Left ventricle myocardium superior (tissue), 1 donor: ENCODE results near the gene FAM25G. TPM values are rescaled to one million over a fixed set of nuclear protein-coding genes. Genes with fewer than 3 reads are reported as not detected.

Experiments
- ATAC-seq: fragments of 200-7000 bp; cut with Tn5 transposase; one replicate; pipeline ENCODE4 v1.9.1; 2020; ENCODE audit warnings: mild to moderate bottlenecking, moderate library complexity
- DNase-seq: peaks from one replicate; pipeline ENCODE4 v3.0.0-alpha.2; 2020
- intact Hi-C: fragments of 100-400 bp; cut with micrococcal nuclease; formaldehyde crosslinking; loops from one replicate; pipeline ENCODE4 v1.11.0; 2022
- total RNA-seq: library from RNA; stranded (reverse); fragmentation: NEBNext Ultra II Directional; extraction: Animal tissue kit (Norgen Biotek cat#: 25700); gene quantifications from one replicate; pipeline ENCODE4 v1.2.1, GENCODE V29; 2021
- donor health status: DM: no; HTN: yes; CAD: no; lungs with severe emphysema.

FAM25G gene
- total RNA-seq, 1 donor from 2014 or later, result not detected

- no peak for DNase-seq
- intact Hi-C loops, result no loop called here
- ATAC-seq, result no peak
Observed at GRCh38 chr10:47452495-47453140, 38.9 kb downstream of the FAM25G start.

GRCh38 chr10:47451998-47452494 lies 39.5 kb downstream of the FAM25G start:
- intact Hi-C loops, result no loop called here

GRCh38 chr10:47451273-47451997 lies 40.1 kb downstream of the FAM25G start:
- intact Hi-C loops, result no loop called here
- ATAC-seq (no peak), DNase-seq (no peak)

More at GRCh38 chr10:47451998-47452494, 39.5 kb downstream of the FAM25G start:
- DNase-seq, result no peak
- no peak for ATAC-seq

GRCh38 chr10:47450442-47450841 lies 41.1 kb downstream of the FAM25G start:
- ATAC-seq, result no peak
- intact Hi-C loops, result no loop called here
- DNase-seq, result no peak

GRCh38 chr10:47449979-47450378 lies 41.5 kb downstream of the FAM25G start:
- ATAC-seq, result no peak
- intact Hi-C loops, result no loop called here
- no peak for DNase-seq

GRCh38 chr10:47449102-47449978 lies 42.2 kb downstream of the FAM25G start:
- intact Hi-C loops, result no loop called here
- ATAC-seq, result no peak
- no peak for DNase-seq

GRCh38 chr10:47447705-47448104 lies 43.8 kb downstream of the FAM25G start:
- ATAC-seq, result no peak
- intact Hi-C loops, result no loop called here
- no peak for DNase-seq

GRCh38 chr10:47447209-47447608 lies 44.3 kb downstream of the FAM25G start:
- DNase-seq (no peak), ATAC-seq (no peak)
- intact Hi-C loops, result no loop called here

- no peak for DNase-seq
- no peak for ATAC-seq
- intact Hi-C loops, result no loop called here
Observed at GRCh38 chr10:47445720-47446119, 45.8 kb downstream of the FAM25G start.

- intact Hi-C loops, result no loop called here
- no peak for ATAC-seq
- no peak for DNase-seq
Observed at GRCh38 chr10:47444047-47444446, 47.5 kb downstream of the FAM25G start.

GRCh38 chr10:47443145-47443544 lies 48.4 kb downstream of the FAM25G start:
- DNase-seq, result no peak
- ATAC-seq, result no peak
- intact Hi-C loops, result no loop called here

- no peak for DNase-seq
- intact Hi-C loops, result no loop called here
- no peak for ATAC-seq
Observed at GRCh38 chr10:47442351-47442750, 49.1 kb downstream of the FAM25G start.

- ATAC-seq, result no peak
- no peak for DNase-seq
- intact Hi-C loops, result no loop called here
Observed at GRCh38 chr10:47441938-47442337, 49.6 kb downstream of the FAM25G start.

GRCh38 chr10:47440207-47440606 lies 51.3 kb downstream of the FAM25G start:
- no peak for DNase-seq
- intact Hi-C loops, result no loop called here

GRCh38 chr10:47438857-47439474 lies 52.5 kb downstream of the FAM25G start:
- ATAC-seq (peak; percentile 75), DNase-seq (peak; percentile 31)
- intact Hi-C loops, result no loop called here

More at GRCh38 chr10:47440207-47440606, 51.3 kb downstream of the FAM25G start:
- ATAC-seq, result no peak
